ENCODE data around the gene NFIA. TPM values are rescaled to one million over a fixed set of nuclear protein-coding genes. Genes with fewer than 3 reads are reported as not detected.
"Not testable (repeated sequence)": the region's sequence is repeated elsewhere in the genome, so short reads cannot be mapped to it uniquely, and the experiment has no call there.

NFIA gene
- total RNA-seq, 2 experiments from 2014 or later, result 0.98 to 1.1 TPM

- no peaks in the 10 kb centered on the region for H3K4me1 Mint-ChIP-seq (ENCODE audit: low read depth)
- intact Hi-C loops (cut with micrococcal nuclease), result no loop called here
Observed at GRCh38 chr1:61461406-61462384, 379.3 kb downstream of the NFIA start.

DNA sequence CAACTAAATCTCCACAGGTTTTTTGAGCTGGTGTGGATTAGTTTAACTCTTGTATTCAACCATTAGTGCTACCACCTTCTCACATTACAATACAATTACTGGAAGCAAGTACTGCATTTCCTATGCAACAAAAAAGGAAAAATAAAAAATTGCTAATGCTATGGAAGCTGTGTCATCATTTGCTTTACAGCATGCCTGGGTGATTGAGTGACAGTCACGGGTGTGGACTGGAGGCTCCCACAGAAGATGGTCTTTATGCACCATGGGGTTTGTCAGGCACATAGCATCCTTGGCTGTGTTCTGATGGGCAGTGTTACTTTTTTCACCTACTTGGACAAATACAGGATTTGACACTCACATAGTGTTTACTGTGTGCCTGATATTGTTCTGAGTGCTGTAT, 380.3 kb downstream of the NFIA start:
- intact Hi-C loops (cut with micrococcal nuclease), result no loop called here

More at GRCh38 chr1:61461406-61462384, 379.3 kb downstream of the NFIA start:
- Mint-ChIP-seq H3K9me3 (no peaks in the 10 kb centered on the region), H3K36me3 (ENCODE audit: low read depth) (no peaks in the 10 kb centered on the region), H3K27ac (no peak overlapping the region), H3K27me3 (ENCODE audit: low read depth) (no peaks in the 10 kb centered on the region), H3K4me3 (no peak overlapping the region)
- CTCF ChIA-PET, result interaction anchor here (0.6 kb wide), 1 partner anchor 1647 kb away, joined by 4 read pairs; the partner anchor contains the start of gene HOOK1
- no peak for DNase-seq

DNA sequence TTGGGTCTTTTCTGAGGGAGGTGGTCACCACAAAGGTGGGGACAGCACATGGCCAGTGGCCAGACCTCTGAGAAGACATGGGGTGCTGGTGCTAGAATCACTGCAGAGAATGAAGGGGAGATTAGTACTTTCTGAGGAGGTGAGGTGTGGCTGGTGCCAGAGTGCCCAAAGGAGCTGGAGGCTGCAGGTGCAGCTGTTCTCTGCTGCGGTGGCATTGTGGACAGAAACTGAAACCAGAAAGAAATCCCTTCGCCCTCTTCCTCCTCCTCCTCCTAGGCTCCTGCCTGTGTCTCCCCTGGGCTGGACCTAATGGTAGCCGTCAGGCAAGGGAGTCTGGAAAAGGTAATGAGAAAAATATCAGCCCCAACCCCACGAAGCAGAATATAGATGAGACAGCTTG, 380.9 kb downstream of the NFIA start:
- intact Hi-C loops (cut with micrococcal nuclease), result no loop called here
- H3K9me3 Mint-ChIP-seq, result no peaks in the 10 kb centered on the region
- DNase-seq, result no peak
- H3K4me3 Mint-ChIP-seq, result no peak overlapping the region
- CTCF ChIA-PET, result interaction anchor here (0.6 kb wide), 1 partner anchor 304 kb away, joined by 3 read pairs; no protein-coding TSS in a partner anchor
- no peaks in the 10 kb centered on the region for H3K27me3 Mint-ChIP-seq (ENCODE audit: low read depth)
- H3K27ac Mint-ChIP-seq, result no peak overlapping the region
- H3K36me3 Mint-ChIP-seq (ENCODE audit: low read depth), result no peaks in the 10 kb centered on the region
- H3K4me1 Mint-ChIP-seq (ENCODE audit: low read depth), result no peaks in the 10 kb centered on the region

More for the DNA sequence above, 380.3 kb downstream of the NFIA start:
- Mint-ChIP-seq H3K27me3 (ENCODE audit: low read depth) (no peaks in the 10 kb centered on the region), H3K4me3 (no peak overlapping the region), H3K4me1 (ENCODE audit: low read depth) (no peaks in the 10 kb centered on the region), H3K27ac (no peak overlapping the region), H3K9me3 (no peaks in the 10 kb centered on the region), H3K36me3 (ENCODE audit: low read depth) (no peaks in the 10 kb centered on the region)
- DNase-seq, result no peak
- CTCF ChIA-PET, result no interaction called here

- H3K9me3 Mint-ChIP-seq; H3K4me3 Mint-ChIP-seq; DNase-seq; H3K27me3 Mint-ChIP-seq (ENCODE audit: low read depth); H3K36me3 Mint-ChIP-seq (ENCODE audit: low read depth); intact Hi-C loops (cut with micrococcal nuclease); CTCF ChIA-PET; H3K4me1 Mint-ChIP-seq (ENCODE audit: low read depth); H3K27ac Mint-ChIP-seq: not testable (repeated sequence)
Observed at GRCh38 chr1:61467836-61468235, 385.5 kb downstream of the NFIA start.

- CTCF ChIA-PET, result no interaction called here
- Mint-ChIP-seq H3K36me3 (ENCODE audit: low read depth) (no peaks in the 10 kb centered on the region), H3K27me3 (ENCODE audit: low read depth) (no peaks in the 10 kb centered on the region), H3K9me3 (no peaks in the 10 kb centered on the region), H3K27ac (no peak overlapping the region), H3K4me1 (ENCODE audit: low read depth) (no peaks in the 10 kb centered on the region), H3K4me3 (no peak overlapping the region)
- intact Hi-C loops (cut with micrococcal nuclease), result no loop called here
- DNase-seq, result no peak
Observed at GRCh38 chr1:61469365-61469764, 387.0 kb downstream of the NFIA start.

DNA sequence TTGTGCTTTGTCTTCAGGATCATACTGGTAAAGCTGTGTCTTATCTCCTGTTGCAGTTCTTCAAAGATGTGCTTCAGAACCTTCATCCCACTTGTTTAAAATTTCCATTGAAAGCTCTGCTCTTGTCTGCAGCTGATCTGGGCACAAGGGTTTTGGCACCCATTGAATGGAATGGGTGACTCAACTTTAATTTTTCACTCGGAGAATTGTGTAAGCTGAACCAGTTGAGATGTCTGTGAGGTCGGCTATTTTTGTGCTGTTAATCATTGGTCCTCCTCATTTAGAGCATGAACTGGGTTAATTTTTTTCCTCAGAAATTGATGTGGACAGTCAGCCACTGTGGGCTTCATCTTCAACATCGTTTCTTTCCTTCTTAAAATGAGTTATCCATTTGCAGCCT, 390.5 kb downstream of the NFIA start:
- DNase-seq, result no peak
- CTCF ChIA-PET, result no interaction called here
- no peaks in the 10 kb centered on the region for H3K9me3 Mint-ChIP-seq
- H3K36me3 Mint-ChIP-seq (ENCODE audit: low read depth), result no peaks in the 10 kb centered on the region
- intact Hi-C loops (cut with micrococcal nuclease), result no loop called here
- H3K4me3 Mint-ChIP-seq, result no peak overlapping the region
- H3K27ac Mint-ChIP-seq, result no peak overlapping the region
- peaks cover 6% of the 10 kb centered on the region for H3K27me3 Mint-ChIP-seq (ENCODE audit: low read depth)
- no peaks in the 10 kb centered on the region for H3K4me1 Mint-ChIP-seq (ENCODE audit: low read depth)

- no peak for DNase-seq
- no peak overlapping the region for H3K4me3 Mint-ChIP-seq
- CTCF ChIA-PET, result no interaction called here
- peaks cover 8% of the 10 kb centered on the region for H3K27me3 Mint-ChIP-seq (ENCODE audit: low read depth)
- intact Hi-C loops (cut with micrococcal nuclease), result no loop called here
- no peaks in the 10 kb centered on the region for H3K4me1 Mint-ChIP-seq (ENCODE audit: low read depth)
- no peak overlapping the region for H3K27ac Mint-ChIP-seq
- no peaks in the 10 kb centered on the region for H3K36me3 Mint-ChIP-seq (ENCODE audit: low read depth)
- H3K9me3 Mint-ChIP-seq, result no peaks in the 10 kb centered on the region
Observed at GRCh38 chr1:61474269-61474817, 392.0 kb downstream of the NFIA start.

DNA sequence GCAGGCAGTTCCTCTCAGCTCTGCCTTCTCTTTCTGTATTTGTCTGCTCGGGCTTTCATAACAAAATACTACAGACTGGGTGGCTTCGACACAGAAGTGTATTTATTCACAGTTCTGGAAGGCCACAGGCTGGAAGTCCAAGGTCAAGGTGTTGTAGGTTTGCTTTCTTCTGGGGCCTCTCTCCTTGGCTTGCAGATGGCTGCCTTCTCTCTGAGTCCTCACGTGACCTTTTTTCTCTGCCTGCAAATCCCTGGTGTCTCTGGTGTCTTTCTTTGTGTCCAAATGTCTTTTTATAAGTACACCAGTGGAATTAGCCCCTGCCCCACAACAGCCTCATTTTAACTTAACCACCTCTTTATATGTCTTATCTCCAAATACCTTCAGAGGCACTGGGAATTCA, 392.6 kb downstream of the NFIA start:
- CTCF ChIA-PET, result no interaction called here
- DNase-seq, result no peak
- H3K4me3 Mint-ChIP-seq, result no peak overlapping the region
- H3K4me1 Mint-ChIP-seq (ENCODE audit: low read depth), result no peaks in the 10 kb centered on the region
- no peaks in the 10 kb centered on the region for H3K9me3 Mint-ChIP-seq
- H3K27me3 Mint-ChIP-seq (ENCODE audit: low read depth), result peaks cover 8% of the 10 kb centered on the region
- intact Hi-C loops (cut with micrococcal nuclease), result no loop called here
- H3K27ac Mint-ChIP-seq, result no peak overlapping the region
- no peaks in the 10 kb centered on the region for H3K36me3 Mint-ChIP-seq (ENCODE audit: low read depth)

GRCh38 chr1:61477301-61477700, 394.9 kb downstream of the NFIA start:
- H3K4me3 Mint-ChIP-seq, result no peak overlapping the region
- no peaks in the 10 kb centered on the region for H3K4me1 Mint-ChIP-seq (ENCODE audit: low read depth)
- no peak for DNase-seq
- intact Hi-C loops (cut with micrococcal nuclease), result no loop called here
- H3K36me3 Mint-ChIP-seq (ENCODE audit: low read depth), result no peaks in the 10 kb centered on the region
- no peak overlapping the region for H3K27ac Mint-ChIP-seq
- CTCF ChIA-PET, result no interaction called here
- H3K27me3 Mint-ChIP-seq (ENCODE audit: low read depth), result peaks cover 9% of the 10 kb centered on the region
- no peaks in the 10 kb centered on the region for H3K9me3 Mint-ChIP-seq

DNA sequence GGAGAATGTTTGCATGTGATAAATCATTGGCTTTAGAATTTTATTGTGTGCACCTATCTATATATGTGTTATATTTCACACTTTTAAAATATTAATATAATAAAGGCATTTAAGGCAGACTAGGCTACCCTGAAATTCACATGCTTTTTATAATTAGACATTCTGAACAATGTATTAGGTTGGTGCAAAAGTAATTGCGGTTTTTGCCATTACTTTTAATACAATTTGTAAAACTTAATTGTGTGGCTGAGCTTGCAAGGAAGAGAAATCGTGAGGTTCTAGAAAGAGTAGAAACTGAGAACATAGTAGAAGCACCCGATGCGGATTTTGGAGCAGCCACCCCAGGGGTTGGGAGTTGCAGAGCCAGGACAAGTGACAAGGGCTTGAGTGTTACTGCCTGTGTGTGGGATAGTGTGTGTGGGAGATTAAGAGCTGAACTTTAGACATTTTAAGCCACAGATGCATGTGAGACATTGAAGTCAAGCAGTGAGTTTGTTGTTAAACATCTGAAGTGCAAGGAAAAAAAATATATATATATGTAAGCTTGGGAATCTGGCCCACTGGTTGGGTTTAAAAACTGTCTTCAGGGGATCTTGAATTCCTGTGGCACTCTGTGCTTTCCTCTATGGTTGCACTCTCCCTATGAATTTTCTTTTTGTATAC, 398.0 kb downstream of the NFIA start:
- CTCF ChIA-PET, result no interaction called here
- Mint-ChIP-seq H3K27me3 (ENCODE audit: low read depth) (peaks cover 5% of the 10 kb centered on the region), H3K4me1 (ENCODE audit: low read depth) (no peaks in the 10 kb centered on the region), H3K27ac (no peak overlapping the region), H3K9me3 (no peaks in the 10 kb centered on the region), H3K36me3 (ENCODE audit: low read depth) (no peaks in the 10 kb centered on the region), H3K4me3 (no peak overlapping the region)
- DNase-seq, result no peak
- intact Hi-C loops (cut with micrococcal nuclease), result no loop called here

DNA sequence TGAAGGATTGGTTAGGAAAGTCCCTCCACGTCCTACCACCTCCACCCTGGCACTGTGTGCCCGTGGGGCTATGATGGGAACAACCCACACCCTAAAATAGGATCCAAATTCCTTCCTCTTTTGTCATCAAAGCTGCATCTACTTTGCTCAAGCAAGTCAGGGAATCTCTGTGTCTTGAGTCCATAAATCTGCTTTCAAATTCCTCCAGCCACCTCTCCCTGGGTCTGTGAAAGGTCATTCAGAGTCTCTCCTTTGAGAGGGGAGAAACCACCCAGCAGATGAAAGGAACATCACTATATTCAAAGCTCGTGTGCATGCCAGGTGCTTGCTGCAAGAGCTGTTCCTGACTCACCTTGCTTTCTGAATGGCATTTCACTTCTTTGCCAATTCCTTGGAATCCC, 399.0 kb downstream of the NFIA start:
- peaks cover 4% of the 10 kb centered on the region for H3K27me3 Mint-ChIP-seq (ENCODE audit: low read depth)
- no peaks in the 10 kb centered on the region for H3K4me1 Mint-ChIP-seq (ENCODE audit: low read depth)
- H3K27ac Mint-ChIP-seq, result no peak overlapping the region
- no peaks in the 10 kb centered on the region for H3K9me3 Mint-ChIP-seq
- CTCF ChIA-PET, result no interaction called here
- H3K36me3 Mint-ChIP-seq (ENCODE audit: low read depth), result no peaks in the 10 kb centered on the region
- intact Hi-C loops (cut with micrococcal nuclease), result no loop called here
- no peak for DNase-seq
- H3K4me3 Mint-ChIP-seq, result no peak overlapping the region

DNA sequence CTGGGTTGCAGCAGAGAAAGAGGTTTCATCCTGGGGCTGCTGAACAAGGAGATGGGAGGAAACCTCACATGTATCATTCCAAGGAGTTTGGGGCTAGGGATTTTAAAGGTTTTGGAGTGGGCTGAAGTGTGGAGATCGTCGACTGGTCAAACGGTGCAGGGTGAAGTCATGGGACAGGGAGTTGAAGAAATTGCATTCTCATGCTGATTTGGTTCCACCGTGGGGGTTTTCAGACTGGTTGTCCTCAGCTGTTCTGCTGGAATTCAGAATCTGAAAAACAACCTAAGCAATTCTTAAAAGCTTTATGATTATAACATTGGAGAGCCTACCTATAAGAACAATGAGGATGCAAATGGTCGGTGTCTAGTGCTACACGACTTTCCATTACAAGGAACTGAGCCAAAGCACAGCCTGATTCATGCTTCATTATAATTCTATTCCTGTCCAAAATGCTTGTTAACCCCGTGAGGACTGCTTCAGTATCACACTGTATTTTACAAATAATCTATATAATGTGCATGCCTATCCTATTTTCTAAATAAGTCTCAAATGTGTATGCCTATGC, 399.9 kb downstream of the NFIA start:
- Mint-ChIP-seq H3K4me3 (no peak overlapping the region), H3K27ac (no peak overlapping the region), H3K36me3 (ENCODE audit: low read depth) (no peaks in the 10 kb centered on the region), H3K27me3 (ENCODE audit: low read depth) (peaks cover 4% of the 10 kb centered on the region), H3K9me3 (no peaks in the 10 kb centered on the region), H3K4me1 (ENCODE audit: low read depth) (no peaks in the 10 kb centered on the region)
- CTCF ChIA-PET, result no interaction called here
- no peak for DNase-seq
- intact Hi-C loops (cut with micrococcal nuclease), result no loop called here
